HepG2 (cell line): ENCODE measurements around the gene PRKCE.

ENCODE experiments used
- SMARCC2 ChIP-seq: fragments of 450-650 bp; IDR thresholded peaks from 2 replicates; pipeline ENCODE4 v1.6.1; 2017; ENCODE audit warnings: antibody characterized with exemption, mild to moderate bottlenecking
- ZNF24 ChIP-seq: fragments of 450-650 bp; IDR thresholded peaks from 2 replicates; pipeline ENCODE4 v1.6.1; 2017; ENCODE audit warnings: antibody characterized with exemption, mild to moderate bottlenecking

DNA sequence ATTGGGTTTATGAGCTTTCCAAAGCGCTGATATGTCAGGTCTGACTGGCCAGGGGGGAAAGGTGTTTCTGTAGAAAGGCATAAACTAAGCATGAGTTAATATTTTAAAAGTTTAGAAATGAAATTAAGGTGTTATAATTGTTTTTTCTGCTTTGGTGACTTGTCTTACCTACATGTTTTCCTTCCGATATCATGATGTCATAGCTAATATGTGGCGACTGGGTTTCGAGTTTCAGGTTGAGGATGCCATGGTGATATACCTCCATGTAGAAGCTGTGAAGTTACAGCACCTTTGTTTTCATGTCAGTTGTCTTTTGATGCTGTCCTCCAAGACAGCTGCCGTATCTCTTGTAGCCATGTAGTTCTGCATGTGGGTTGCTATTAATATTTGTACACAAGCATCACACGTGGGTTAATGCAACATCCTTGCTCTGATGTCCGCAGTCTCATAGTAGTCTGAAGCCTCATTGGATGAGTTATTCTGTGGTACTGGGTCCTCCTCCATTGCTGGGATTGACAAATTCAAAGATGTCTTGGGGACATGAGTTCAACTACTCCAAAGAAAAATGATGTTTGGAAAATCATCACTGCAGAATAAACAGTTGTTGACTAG, 230.6 kb downstream of the PRKCE start:
- TF ChIP-seq SMARCC2 (no peak), ZNF24 (no peak)
